Stimulated activated CD8-positive, alpha-beta memory T cell treated with anti-CD3 and anti-CD28 coated beads, Interleukin-2, amount 100 ng/mL, for 48 hours (primary cell): Measurements from ENCODE around the gene KREMEN1.
A peak's percentile ranks its signal among the peaks of the same experiment; 100 is the strongest.
"Not testable (repeated sequence)": the region's sequence is repeated elsewhere in the genome, so short reads cannot be mapped to it uniquely, and the experiment has no call there.

Experiments used
- DNase-seq, 2 donors: peaks; one replicate each; pipeline ENCODE4 v3.0.0-alpha.2; 2020; ENCODE audit warnings: low read depth in 2 of 2

The KREMEN1 gene

GRCh38 chr22:29072979-29073617 lies at the start of gene KREMEN1:
KREMEN1 (plus strand) TSS chr22:29073035; CDS start chr22:29073131, 96 bp downstream.
- DNase-seq, result no peak

GRCh38 chr22:29023172-29023796 lies 49.6 kb upstream of the KREMEN1 start:
- DNase-seq, result no peak

GRCh38 chr22:29026579-29026978 lies 46.3 kb upstream of the KREMEN1 start:
- DNase-seq, result no peak

- no peak for DNase-seq
These were observed 44.4 kb upstream of the KREMEN1 start for GRCh38 chr22:29028468-29028867.

- no peak for DNase-seq
These were observed 43.4 kb upstream of the KREMEN1 start for GRCh38 chr22:29029202-29030000.

- no peak for DNase-seq
These were observed 42.7 kb upstream of the KREMEN1 start for GRCh38 chr22:29030016-29030617.

- DNase-seq, result no peak
These were observed 42.1 kb upstream of the KREMEN1 start for GRCh38 chr22:29030618-29031226.

GRCh38 chr22:29031227-29032011 lies 41.4 kb upstream of the KREMEN1 start:
- no peak for DNase-seq

GRCh38 chr22:29032014-29032475 lies 40.8 kb upstream of the KREMEN1 start:
- DNase-seq, result no peak

GRCh38 chr22:29032584-29032983 lies 40.3 kb upstream of the KREMEN1 start:
- DNase-seq, result no peak

- DNase-seq, result no peak
These were observed 35.4 kb upstream of the KREMEN1 start for GRCh38 chr22:29037340-29037932.

- no peak for DNase-seq
These were observed 33.7 kb upstream of the KREMEN1 start for GRCh38 chr22:29039148-29039547.

- DNase-seq, result not testable (repeated sequence)
These were observed 33.2 kb upstream of the KREMEN1 start for GRCh38 chr22:29039684-29040083.

- peak; percentile 15 to 37 for DNase-seq
These were observed 32.2 kb upstream of the KREMEN1 start for GRCh38 chr22:29040385-29041275.

- DNase-seq, result no peak
These were observed 31.4 kb upstream of the KREMEN1 start for GRCh38 chr22:29041408-29041807.

GRCh38 chr22:29043906-29044575 lies 28.8 kb upstream of the KREMEN1 start:
- DNase-seq, result no peak

- no peak for DNase-seq
These were observed 28.1 kb upstream of the KREMEN1 start for GRCh38 chr22:29044657-29045176.

GRCh38 chr22:29048822-29049654 lies 23.8 kb upstream of the KREMEN1 start:
- no peak for DNase-seq
